A549 (cell line): ENCODE measurements around the gene TTC28. TPM values are rescaled to one million over a fixed set of nuclear protein-coding genes. Genes with fewer than 3 reads are reported as not detected.

ENCODE experiments used
- ATAC-seq, 2 experiments: fragments of 200-7000 bp in 1 of 2; fragments of >200 bp in 1 of 2; cut with Nextera tagmentation in 1 of 2; cut with Tn5 transposase in 1 of 2; 3 replicates each; pipeline versions ENCODE4 v1.8.0 to v1.9.1; 2018 to 2020; ENCODE audit warnings: mild to moderate bottlenecking in 1 of 2, moderate library complexity in 1 of 2
- CTCF ChIA-PET: fragments of 300-600 bp; sonication (Branson Sonifier 250); formaldehyde crosslinking; extraction: SDS; loops from one replicate; lab custom pipeline; 2021; ENCODE audit warnings: antibody characterized with exemption, inconsistent platforms; lab: Yijun Ruan, JAX
- POLR2A ChIA-PET: fragments of 350-600 bp; formaldehyde crosslinking; extraction: SDS; loops from one replicate; lab custom pipeline; 2021; ENCODE audit warnings: antibody characterized with exemption, inconsistent platforms; lab: Yijun Ruan, JAX
- DNase-seq, 2 experiments: peaks; one replicate each; pipeline versions ENCODE4 v3.0.0 to v3.0.0-alpha.2; 2011 to 2016; ENCODE audit warnings: low read depth in 1 of 2, low spot score in 1 of 2
- FAIRE-seq: peaks from 2 replicates; lab custom pipeline; 2011; peaks lifted over from hg19 to GRCh38; lab: Jason Lieb, UNC
- H3K27ac ChIP-seq, 2 experiments: fragments of >200 bp; sonication (Bioruptor Twin); formaldehyde crosslinking; 3 replicates each; pipeline ENCODE4 v1.5.1; 2016 to 2017
- H3K4me1 ChIP-seq: fragments of >200 bp; sonication (Bioruptor Twin); formaldehyde crosslinking; 3 replicates; pipeline ENCODE4 v1.6.1; 2016
- H3K4me2 ChIP-seq: fragments of >200 bp; sonication (Bioruptor Twin); formaldehyde crosslinking; 3 replicates; pipeline ENCODE4 v1.6.1; 2016
- H3K4me3 ChIP-seq: fragments of >200 bp; sonication (Bioruptor Twin); formaldehyde crosslinking; 3 replicates; pipeline ENCODE4 v1.5.1; 2016
- H3K9me3 ChIP-seq: fragments of >200 bp; sonication (Bioruptor Twin); formaldehyde crosslinking; 3 replicates; pipeline ENCODE4 v1.6.1; 2016
- BHLHE40 ChIP-seq: IDR thresholded peaks from 2 replicates; pipeline ENCODE4 v1.6.1; 2012; ENCODE audit warnings: low read depth, low read length, inconsistent platforms
- CHD4 ChIP-seq: fragments of 200-600 bp; sonication (generic); IDR thresholded peaks from 2 replicates; pipeline ENCODE4 v1.6.1; 2016; ENCODE audit warnings: antibody characterized with exemption, mild to moderate bottlenecking, borderline replicate concordance
- CTCF ChIP-seq: fragments of >200 bp; sonication (Bioruptor Twin); formaldehyde crosslinking; IDR thresholded peaks from 3 replicates; pipeline ENCODE4 v1.5.1; 2016
- ELK1 ChIP-seq: fragments of 150-350 bp; IDR thresholded peaks from 2 replicates; pipeline ENCODE4 v1.6.1; 2014; ENCODE audit warnings: low read depth, mild to moderate bottlenecking, low read length
- FOSB ChIP-seq: fragments of 250-450 bp; sonication (Bioruptor Pico); IDR thresholded peaks from 2 replicates; pipeline ENCODE4 v1.5.0; 2020; ENCODE audit warnings: mild to moderate bottlenecking, moderate library complexity
- FOXS1 ChIP-seq: fragments of 250-450 bp; sonication (Bioruptor Pico); IDR thresholded peaks from 2 replicates; pipeline ENCODE4 v1.5.0; 2020; ENCODE audit warnings: mild to moderate bottlenecking, moderate library complexity
- HES2 ChIP-seq: fragments of >200 bp; sonication (Bioruptor Twin); formaldehyde crosslinking; IDR thresholded peaks from 2 replicates; pipeline ENCODE4 v1.6.1; 2016
- HEYL ChIP-seq: fragments of 250-450 bp; sonication (Bioruptor Pico); IDR thresholded peaks from 2 replicates; pipeline ENCODE4 v1.8.0; 2021; ENCODE audit warnings: mild to moderate bottlenecking, moderate library complexity
- HOXB5 ChIP-seq: fragments of 250-450 bp; sonication (Bioruptor Pico); IDR thresholded peaks from 2 replicates; pipeline ENCODE4 v1.5.0; 2020; ENCODE audit warnings: mild to moderate bottlenecking, moderate library complexity
- JUNB ChIP-seq: fragments of >200 bp; sonication (Bioruptor Twin); formaldehyde crosslinking; IDR thresholded peaks from 2 replicates; pipeline ENCODE4 v1.6.1; 2016
- MAZ ChIP-seq: fragments of 150-350 bp; IDR thresholded peaks from 2 replicates; pipeline ENCODE4 v1.6.1; 2014; ENCODE audit warnings: antibody characterized with exemption, low read depth, low read length, borderline replicate concordance
- NR3C1 ChIP-seq: fragments of >200 bp; sonication (Bioruptor Twin); formaldehyde crosslinking; IDR thresholded peaks from 3 replicates; pipeline ENCODE4 v1.6.1; 2017
- PBX3 ChIP-seq: IDR thresholded peaks from 2 replicates; pipeline ENCODE4 v1.6.1; 2012
- RAD21 ChIP-seq, 2 experiments: fragments of >200 bp in 1 of 2; sonication (Bioruptor Twin) in 1 of 2; formaldehyde crosslinking in 1 of 2; IDR thresholded peaks in 1 of 2; conservative IDR thresholded peaks in 1 of 2; 2 replicates in 1 of 2; 3 replicates in 1 of 2; pipeline ENCODE4 v1.6.1; 2012 to 2018; ENCODE audit warnings: inconsistent platforms in 1 of 2
- SMC3 ChIP-seq: fragments of >200 bp; sonication (Bioruptor Twin); formaldehyde crosslinking; IDR thresholded peaks from 3 replicates; pipeline ENCODE4 v1.6.1; 2018; ENCODE audit warnings: inconsistent platforms
- TFCP2L1 ChIP-seq: fragments of 250-450 bp; sonication (Bioruptor Pico); IDR thresholded peaks from 2 replicates; pipeline ENCODE4 v1.5.0; 2021; ENCODE audit warnings: mild to moderate bottlenecking
- USF2 ChIP-seq: fragments of 450-650 bp; IDR thresholded peaks from 2 replicates; pipeline ENCODE4 v1.6.1; 2014; ENCODE audit warnings: antibody characterized with exemption
- ZC3H11A ChIP-seq: fragments of 450-650 bp; IDR thresholded peaks from 2 replicates; pipeline ENCODE4 v1.6.1; 2014; ENCODE audit warnings: antibody characterized with exemption, mild to moderate bottlenecking
- ZNF302 ChIP-seq: fragments of 250-450 bp; sonication (Bioruptor Pico); IDR thresholded peaks from 2 replicates; pipeline ENCODE4 v1.9.0; 2021; ENCODE audit warnings: inconsistent platforms, mild to moderate bottlenecking, moderate library complexity
- WGBS: methylation state at CpG from one replicate; pipeline ENCODE4 v1.1.6; 2017; ENCODE audit errors: missing lambda C conversion rate; 5-methylcytosine and 5-hydroxymethylcytosine counted together
- polyA plus RNA-seq, 4 experiments: library from polyadenylated mRNA; depleted of rRNA in 3 of 4; stranded (reverse); fragments of >200 nt; fragmentation: RNase III in 1 of 4; extraction: RNeasy Plus Mini Kit Qiagen cat#74134 plus additional on column Dnase treatment in 1 of 4; gene quantifications; 2 replicates in 3 of 4; 3 replicates in 1 of 4; pipeline ENCODE4 v1.2.3, GENCODE V29; 2011 to 2017

The TTC28 gene
- polyA plus RNA-seq, 2 of the 4 experiments (the other 2 are of a cell fraction), result 2.6 to 3.8 TPM

- TF ChIP-seq CTCF (no peak), JUNB (no peak), ZC3H11A (no peak), HOXB5 (no peak)
- TF ChIP-seq, all 56 proteins: peak for 0
Measured at GRCh38 chr22:28223826-28224225, 455.8 kb downstream of the TTC28 start (continued).

- DNase-seq, result no peak
- no peaks in the 10 kb centered on the region for H3K9me3 ChIP-seq
- TF ChIP-seq ZNF302 (CRISPR knock-in tag), result no peak
- TF ChIP-seq TFCP2L1 (CRISPR knock-in tag), result no peak
- TF ChIP-seq FOSB (CRISPR knock-in tag), result no peak
- no peak for TF ChIP-seq MAZ
- TF ChIP-seq FOXS1 (CRISPR knock-in tag), result no peak
- TF ChIP-seq PBX3, result no peak
- no peak for TF ChIP-seq SMC3
- TF ChIP-seq ELK1, result no peak
- no peak for TF ChIP-seq ZC3H11A
- TF ChIP-seq CHD4, result no peak
- no peak for TF ChIP-seq NR3C1
- TF ChIP-seq RAD21 (conservative IDR thresholded peaks at IDR 0.05 in 1 of 2, IDR thresholded peaks at IDR 0.05 in 1 of 2), result no peak
- TF ChIP-seq HEYL (CRISPR knock-in tag), result no peak
- TF ChIP-seq BHLHE40, result no peak
- no peak for TF ChIP-seq USF2
- TF ChIP-seq HES2, result no peak
- TF ChIP-seq, all 56 proteins: peak for 0
- no peak overlapping the region for H3K4me2 ChIP-seq
- CTCF ChIA-PET, result no interaction called here
- H3K4me3 ChIP-seq, result no peak overlapping the region
- H3K27ac ChIP-seq, result no peak overlapping the region
- ATAC-seq, result no peak
- no peaks in the 10 kb centered on the region for H3K4me1 ChIP-seq
- FAIRE-seq, result no peak
- WGBS, result 65% methylated on average over 3 of the region's 3 CpGs
- POLR2A ChIA-PET, result no interaction called here
Measured at GRCh38 chr22:28222976-28223745, 456.5 kb downstream of the TTC28 start.

GRCh38 chr22:28222571-28222970 lies 457.1 kb downstream of the TTC28 start:
- WGBS, result 92% methylated on average over 2 of the region's 2 CpGs
- ChIA-PET POLR2A (no interaction called here), CTCF (no interaction called here)
- Histone ChIP-seq H3K4me2 (no peak overlapping the region), H3K4me3 (no peak overlapping the region), H3K9me3 (no peaks in the 10 kb centered on the region), H3K4me1 (no peaks in the 10 kb centered on the region), H3K27ac (no peak overlapping the region)
- ATAC-seq (no peak), FAIRE-seq (no peak), DNase-seq (no peak)
- no peak for TF ChIP-seq HES2
